ENCODE measurements around the gene THSD7B. TPM values are rescaled to one million over a fixed set of nuclear protein-coding genes. Genes with fewer than 3 reads are reported as not detected.

Gene THSD7B
- polyA plus RNA-seq, 1 experiment, result not detected

DNA sequence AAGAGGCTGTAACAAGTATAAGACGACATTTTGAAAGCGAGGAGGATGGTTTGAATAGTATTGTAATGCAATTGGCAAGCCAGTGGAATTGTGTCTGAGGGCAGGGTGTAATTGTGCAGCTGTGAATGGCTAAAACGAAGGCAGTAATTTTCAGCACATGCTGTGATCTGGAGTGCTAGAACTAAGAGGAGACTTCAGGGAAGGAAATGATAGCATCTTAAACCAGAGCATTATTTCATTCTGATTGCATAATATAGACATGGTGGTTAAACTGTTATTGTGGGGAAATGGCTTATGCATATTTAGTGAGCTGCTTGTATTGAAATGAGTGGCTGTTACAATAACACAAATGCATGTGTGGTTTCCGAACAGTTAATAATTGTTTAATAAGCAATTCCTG lies 36.3 kb downstream of the THSD7B start:
- H3K9me3 ChIP-seq (ENCODE audit: control insufficient read depth, insufficient read depth, low read length), result peaks cover 12% of the 10 kb centered on the region; the same call in 1 of the 2 replicates
- no peak overlapping the region for H3K4me3 ChIP-seq (ENCODE audit: low read depth, low read length)
- ChIA-PET CTCF (no interaction called here), POLR2A (no interaction called here)
- H3K27ac ChIP-seq (ENCODE audit: low read depth, low read length), result no peak overlapping the region
- no peaks in the 10 kb centered on the region for H3K27me3 ChIP-seq (ENCODE audit: control insufficient read depth, insufficient read depth, low read length)
- no peak for DNase-seq (ENCODE audit: low read depth, low spot score)
- TF ChIP-seq, protein P1, sequence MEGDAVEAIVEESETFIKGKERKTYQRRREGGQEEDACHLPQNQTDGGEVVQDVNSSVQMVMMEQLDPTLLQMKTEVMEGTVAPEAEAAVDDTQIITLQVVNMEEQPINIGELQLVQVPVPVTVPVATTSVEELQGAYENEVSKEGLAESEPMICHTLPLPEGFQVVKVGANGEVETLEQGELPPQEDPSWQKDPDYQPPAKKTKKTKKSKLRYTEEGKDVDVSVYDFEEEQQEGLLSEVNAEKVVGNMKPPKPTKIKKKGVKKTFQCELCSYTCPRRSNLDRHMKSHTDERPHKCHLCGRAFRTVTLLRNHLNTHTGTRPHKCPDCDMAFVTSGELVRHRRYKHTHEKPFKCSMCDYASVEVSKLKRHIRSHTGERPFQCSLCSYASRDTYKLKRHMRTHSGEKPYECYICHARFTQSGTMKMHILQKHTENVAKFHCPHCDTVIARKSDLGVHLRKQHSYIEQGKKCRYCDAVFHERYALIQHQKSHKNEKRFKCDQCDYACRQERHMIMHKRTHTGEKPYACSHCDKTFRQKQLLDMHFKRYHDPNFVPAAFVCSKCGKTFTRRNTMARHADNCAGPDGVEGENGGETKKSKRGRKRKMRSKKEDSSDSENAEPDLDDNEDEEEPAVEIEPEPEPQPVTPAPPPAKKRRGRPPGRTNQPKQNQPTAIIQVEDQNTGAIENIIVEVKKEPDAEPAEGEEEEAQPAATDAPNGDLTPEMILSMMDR (IDR thresholded peaks at IDR 0.05; ENCODE audit: low read depth, low read length), result no peak

DNA sequence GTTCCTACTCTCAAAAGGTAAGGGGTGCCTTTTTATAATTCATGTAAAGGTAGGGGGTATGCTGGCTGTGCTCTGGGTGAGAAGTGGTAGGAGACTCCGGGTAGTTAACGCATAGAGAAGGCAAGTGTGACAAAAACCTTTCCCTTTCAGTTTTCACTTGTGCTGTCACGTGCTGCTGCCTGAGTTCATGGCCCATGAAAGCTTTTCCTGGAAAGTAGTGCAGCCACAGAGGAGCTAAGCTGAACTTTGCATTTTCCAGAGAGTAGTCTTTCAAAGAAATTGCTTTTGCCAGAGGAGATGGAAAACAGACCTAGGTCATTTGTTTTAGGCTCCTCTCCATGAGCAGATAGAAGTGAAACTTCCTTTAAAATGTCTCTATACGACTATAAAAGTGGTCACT lies 44.7 kb downstream of the THSD7B start:
- DNase-seq (ENCODE audit: low read depth, low spot score), result no peak
- no peak overlapping the region for H3K27ac ChIP-seq (ENCODE audit: low read depth, low read length)
- H3K4me3 ChIP-seq (ENCODE audit: low read depth, low read length), result no peak overlapping the region
- ChIA-PET CTCF (no interaction called here), POLR2A (no interaction called here)
- TF ChIP-seq, protein P1 (IDR thresholded peaks at IDR 0.05; ENCODE audit: low read depth, low read length), result no peak
- peaks cover 21% of the 10 kb centered on the region; the same call in 1 of the 2 replicates for H3K9me3 ChIP-seq (ENCODE audit: control insufficient read depth, insufficient read depth, low read length)
- H3K27me3 ChIP-seq (ENCODE audit: control insufficient read depth, insufficient read depth, low read length), result no peaks in the 10 kb centered on the region

DNA sequence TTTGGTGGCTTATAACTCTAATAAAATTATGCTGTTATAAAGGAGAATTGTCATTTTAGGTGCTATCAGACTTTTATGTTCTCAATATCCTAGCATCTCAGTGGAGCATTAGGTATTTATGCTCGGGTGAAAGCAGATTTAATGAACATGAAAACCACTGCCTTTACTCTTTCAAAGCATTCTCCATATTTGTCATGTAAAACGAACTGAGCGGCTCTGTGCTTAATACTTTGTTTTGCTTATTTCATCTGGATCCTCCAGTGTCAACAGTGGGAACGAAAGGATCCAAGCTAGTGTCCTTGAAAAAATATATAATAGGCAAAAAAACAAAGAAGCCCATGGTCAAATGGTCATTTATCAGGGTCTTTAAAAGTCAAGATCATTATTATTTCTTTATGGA lies 53.5 kb downstream of the THSD7B start:
- Histone ChIP-seq H3K4me3 (ENCODE audit: low read depth, low read length) (no peak overlapping the region), H3K9me3 (ENCODE audit: control insufficient read depth, insufficient read depth, low read length) (peaks cover 8% of the 10 kb centered on the region; the same call in 1 of the 2 replicates), H3K27me3 (ENCODE audit: control insufficient read depth, insufficient read depth, low read length) (no peaks in the 10 kb centered on the region), H3K27ac (ENCODE audit: low read depth, low read length) (no peak overlapping the region)
- ChIA-PET POLR2A (no interaction called here), CTCF (no interaction called here)
- TF ChIP-seq, protein P1 (IDR thresholded peaks at IDR 0.05; ENCODE audit: low read depth, low read length), result no peak
- DNase-seq (ENCODE audit: low read depth, low spot score), result no peak

DNA sequence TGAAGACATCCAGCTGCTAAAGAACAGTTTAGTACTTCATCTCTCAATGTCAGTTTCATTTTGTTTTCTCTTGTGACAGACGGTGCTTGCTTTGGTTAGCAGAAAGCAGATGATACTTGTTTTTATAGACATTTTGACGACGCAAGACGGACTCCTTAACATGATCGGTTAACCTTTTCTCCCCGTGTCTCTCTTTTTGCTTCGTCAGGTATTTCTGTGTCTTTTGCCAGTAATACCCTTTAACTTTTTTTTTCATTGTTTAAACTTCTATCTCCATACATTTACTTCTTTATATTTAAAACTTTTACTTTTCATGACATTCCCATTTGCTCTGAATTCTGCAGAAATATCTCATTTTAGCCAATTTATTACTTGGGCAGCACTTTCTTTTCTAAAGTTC lies 57.9 kb downstream of the THSD7B start:
- DNase-seq (ENCODE audit: low read depth, low spot score), result no peak
- no peak overlapping the region for H3K27ac ChIP-seq (ENCODE audit: low read depth, low read length)
- TF ChIP-seq, protein P1 (IDR thresholded peaks at IDR 0.05; ENCODE audit: low read depth, low read length), result no peak
- H3K27me3 ChIP-seq (ENCODE audit: control insufficient read depth, insufficient read depth, low read length), result no peaks in the 10 kb centered on the region
- POLR2A ChIA-PET, result no interaction called here
- CTCF ChIA-PET, result no interaction called here
- H3K4me3 ChIP-seq (ENCODE audit: low read depth, low read length), result no peak overlapping the region
- peaks cover 11% of the 10 kb centered on the region for H3K9me3 ChIP-seq (ENCODE audit: control insufficient read depth, insufficient read depth, low read length)

DNA sequence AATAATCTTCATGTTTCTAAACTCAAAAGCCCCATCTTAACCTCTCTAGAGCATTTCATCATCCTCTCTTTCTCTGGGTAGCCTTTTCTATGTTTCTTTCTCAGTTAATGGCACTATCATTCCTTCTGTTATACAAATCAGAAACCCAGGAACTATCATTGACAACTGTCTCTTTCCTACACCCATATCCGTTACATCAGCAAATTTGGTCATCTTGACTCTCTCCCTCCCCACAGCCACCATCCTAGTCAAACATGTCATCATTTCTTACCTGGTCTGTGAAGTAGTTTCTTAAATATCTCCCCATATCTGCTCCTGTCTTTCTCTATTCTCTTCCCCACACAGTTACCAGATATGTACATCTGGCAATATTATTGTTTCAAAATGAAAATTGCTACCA lies 62.8 kb downstream of the THSD7B start:
- Histone ChIP-seq H3K27ac (ENCODE audit: low read depth, low read length) (no peak overlapping the region), H3K9me3 (ENCODE audit: control insufficient read depth, insufficient read depth, low read length) (peaks cover 6% of the 10 kb centered on the region), H3K27me3 (ENCODE audit: control insufficient read depth, insufficient read depth, low read length) (no peaks in the 10 kb centered on the region), H3K4me3 (ENCODE audit: low read depth, low read length) (no peak overlapping the region)
- POLR2A ChIA-PET, result no interaction called here
- no peak for DNase-seq (ENCODE audit: low read depth, low spot score)
- TF ChIP-seq, protein P1 (IDR thresholded peaks at IDR 0.05; ENCODE audit: low read depth, low read length), result no peak
- CTCF ChIA-PET, result no interaction called here

Measured in AG04450 (cell line).